ENCODE measurements around the gene PDZRN3. TPM values are rescaled to one million over a fixed set of nuclear protein-coding genes. Genes with fewer than 3 reads are reported as not detected.

Gene PDZRN3
- polyA plus RNA-seq, 1 of the 3 experiments (the other 2 are of a cell fraction), result 10.3 TPM

- H3K4me3 ChIP-seq (ENCODE audit: low read depth in 2 of 2, low read length in 1 of 2), result no peak overlapping the region
- no peak for TF ChIP-seq CTCF (IDR thresholded peaks at IDR 0.05)
- TF ChIP-seq GABPA (IDR thresholded peaks at IDR 0.05; ENCODE audit: low read depth), result no peak
- TF ChIP-seq ELF1 (IDR thresholded peaks at IDR 0.05), result no peak
- no peak for TF ChIP-seq RCOR1 (IDR thresholded peaks at IDR 0.05; ENCODE audit: low read length)
- no peak for TF ChIP-seq SIN3A (IDR thresholded peaks at IDR 0.05; ENCODE audit: borderline replicate concordance, low read depth, low read length)
- TF ChIP-seq RXRA (IDR thresholded peaks at IDR 0.05; ENCODE audit: borderline replicate concordance, low read depth), result no peak
- TF ChIP-seq NFIC (IDR thresholded peaks at IDR 0.05; ENCODE audit: borderline replicate concordance), result no peak
- no peak for TF ChIP-seq SMC3 (IDR thresholded peaks at IDR 0.05; ENCODE audit: low read depth, low read length)
- TF ChIP-seq NRF1 (IDR thresholded peaks at IDR 0.05; ENCODE audit: low read depth, low read length), result no peak
- TF ChIP-seq POLR2AphosphoS5 (IDR thresholded peaks at IDR 0.05; ENCODE audit: low read depth, low read length), result no peak
- no peak for TF ChIP-seq EP300 (IDR thresholded peaks at IDR 0.05; ENCODE audit: borderline replicate concordance in 1 of 2, low read depth in 1 of 2, low read length in 1 of 2)
- TF ChIP-seq FOXJ3 (CRISPR knock-in tag; IDR thresholded peaks at IDR 0.05), result no peak
- no peak for TF ChIP-seq GATA2 (CRISPR knock-in tag; IDR thresholded peaks at IDR 0.05)
- TF ChIP-seq USF2 (IDR thresholded peaks at IDR 0.05; ENCODE audit: borderline replicate concordance, low read depth, low read length), result no peak
- no peak for TF ChIP-seq USF1 (IDR thresholded peaks at IDR 0.05; ENCODE audit: borderline replicate concordance, low read depth)
- no peak for TF ChIP-seq FOXM1 (IDR thresholded peaks at IDR 0.05; ENCODE audit: low read depth)
- TF ChIP-seq JUND (IDR thresholded peaks at IDR 0.05), result no peak
- H4K20me1 ChIP-seq (ENCODE audit: insufficient read depth), result no peaks in the 10 kb centered on the region; the same call in 1 of the 2 replicates
- 0 out of 2 replicates have a peak overlapping the region, but pooled peaks have one; percentile 18 for H3K4me2 ChIP-seq
- no peak overlapping the region for H2AFZ ChIP-seq (ENCODE audit: low read depth)
- no peak overlapping the region for H3K9ac ChIP-seq
- H3K9me3 ChIP-seq, result no peaks in the 10 kb centered on the region
- WGBS (ENCODE audit: low lambda C conversion rate), result 80% methylated on average over 4 of the region's 4 CpGs
- H3K27ac ChIP-seq (ENCODE audit: low read depth in 2 of 2, low read length in 1 of 2), result peak overlapping the region; percentile 16 to 36; a peak in 2 of 4 replicates
- H3K4me1 ChIP-seq (ENCODE audit: control insufficient read depth in 1 of 2, insufficient read depth in 2 of 2, low read depth in 1 of 2, low read length in 1 of 2), result peaks cover 18 to 24% of the 10 kb centered on the region in 2 experiments
- CTCF ChIA-PET, result interaction anchor here (0.9 kb wide), 1 partner anchor 51 kb away, joined by 3 read pairs; no protein-coding TSS in a partner anchor
- no peak for DNase-seq
- no peaks in the 10 kb centered on the region for H3K36me3 ChIP-seq (replicated peaks in 1 of 2; ENCODE audit: control insufficient read depth in 1 of 2, insufficient read depth in 2 of 2, low read length in 1 of 2)
- POLR2A ChIA-PET, result no interaction called here
- peaks cover 10% of the 10 kb centered on the region for H3F3A ChIP-seq (replicated peaks; ENCODE audit: insufficient read depth)
- H3K79me2 ChIP-seq (ENCODE audit: insufficient read depth), result peaks cover 60% of the 10 kb centered on the region
- H3K9me2 ChIP-seq, result no peaks in the 10 kb centered on the region
- H3K27me3 ChIP-seq (ENCODE audit: insufficient read depth), result no peaks in the 10 kb centered on the region
Measured at GRCh38 chr3:73558727-73559075, 66.0 kb downstream of the PDZRN3 start.

All from SK-N-SH (cell line).